DMS53 treated with DMSO at 0.1 percent for 48 hours (cell line): Measurements from ENCODE around the gene TNIK.

ENCODE experiments used
- DNase-seq: peaks from one replicate; lab custom pipeline; 2025; ENCODE audit not compliant: unreplicated experiment; lab: John Stamatoyannopoulos, UW

The TNIK gene

GRCh38 chr3:171366043-171366442, 94.2 kb downstream of the TNIK start:
- DNase-seq = no peak

- no peak for DNase-seq
Observed at GRCh38 chr3:171365489-171365888, 94.7 kb downstream of the TNIK start.

- DNase-seq = no peak
Observed at GRCh38 chr3:171364500-171364899, 95.7 kb downstream of the TNIK start.

GRCh38 chr3:171363202-171363601, 97.0 kb downstream of the TNIK start:
- DNase-seq = no peak

GRCh38 chr3:171362575-171362974, 97.6 kb downstream of the TNIK start:
- DNase-seq = no peak

GRCh38 chr3:171358881-171359198, 101.4 kb downstream of the TNIK start:
- no peak for DNase-seq

GRCh38 chr3:171358181-171358880, 101.9 kb downstream of the TNIK start:
- no peak for DNase-seq

- no peak for DNase-seq
Observed at GRCh38 chr3:171357721-171358120, 102.5 kb downstream of the TNIK start.

GRCh38 chr3:171356251-171356650, 104.0 kb downstream of the TNIK start:
- DNase-seq = no peak

- no peak for DNase-seq
Observed at GRCh38 chr3:171354706-171355582, 105.3 kb downstream of the TNIK start.

GRCh38 chr3:171354049-171354705, 106.0 kb downstream of the TNIK start:
- no peak for DNase-seq

GRCh38 chr3:171353423-171353822, 106.8 kb downstream of the TNIK start:
- no peak for DNase-seq

- no peak for DNase-seq
Observed at GRCh38 chr3:171352387-171352935, 107.7 kb downstream of the TNIK start.

- DNase-seq = no peak
Observed at GRCh38 chr3:171351676-171352075, 108.5 kb downstream of the TNIK start.

- no peak for DNase-seq
Observed at GRCh38 chr3:171350364-171350763, 109.8 kb downstream of the TNIK start.

- DNase-seq = no peak
Observed at GRCh38 chr3:171349392-171349791, 110.8 kb downstream of the TNIK start.

- no peak for DNase-seq
Observed at GRCh38 chr3:171348121-171348520, 112.1 kb downstream of the TNIK start.

- no peak for DNase-seq
Observed at GRCh38 chr3:171347301-171348039, 112.7 kb downstream of the TNIK start.

- DNase-seq = no peak
Observed at GRCh38 chr3:171346582-171347300, 113.5 kb downstream of the TNIK start.

- no peak for DNase-seq
Observed at GRCh38 chr3:171346019-171346418, 114.2 kb downstream of the TNIK start.
